ENCODE data around the gene HTRA3. TPM values are rescaled to one million over a fixed set of nuclear protein-coding genes. Genes with fewer than 3 reads are reported as not detected.

HTRA3 gene
- total and polyA plus RNA-seq, 2 experiments from 2014 or later: 6.9 to 15.7 TPM

GRCh38 chr4:8304827-8305695 is 35.5 kb downstream of the HTRA3 start:
- Histone ChIP-seq H3K27me3 (no peaks in the 10 kb centered on the region), H3K4me3 (no peak overlapping the region), H3K4me1 (ENCODE audit: low read depth) (no peaks in the 10 kb centered on the region), H3K36me3 (no peaks in the 10 kb centered on the region), H3K27ac (no peak overlapping the region), H3K9me3 (ENCODE audit: low read depth) (no peaks in the 10 kb centered on the region)
- TF ChIP-seq CTCF (IDR thresholded peaks at IDR 0.05; ENCODE audit: low read depth, low read length): no peak
- no peak for DNase-seq (ENCODE audit: low read depth in 1 of 2, low spot score in 1 of 2)

- Histone ChIP-seq H3K36me3 (no peaks in the 10 kb centered on the region), H3K27me3 (no peaks in the 10 kb centered on the region), H3K4me3 (no peak overlapping the region), H3K9me3 (ENCODE audit: low read depth) (no peaks in the 10 kb centered on the region), H3K4me1 (ENCODE audit: low read depth) (no peaks in the 10 kb centered on the region), H3K27ac (no peak overlapping the region)
- DNase-seq (ENCODE audit: low read depth in 1 of 2, low spot score in 1 of 2): no peak
- TF ChIP-seq CTCF (IDR thresholded peaks at IDR 0.05; ENCODE audit: low read depth, low read length): peak; percentile 5
Measured at GRCh38 chr4:8305851-8306471, 36.4 kb downstream of the HTRA3 start.

- H3K27me3 ChIP-seq: no peaks in the 10 kb centered on the region
- H3K27ac ChIP-seq: no peak overlapping the region
- no peaks in the 10 kb centered on the region for H3K4me1 ChIP-seq (ENCODE audit: low read depth)
- H3K4me3 ChIP-seq: no peak overlapping the region
- DNase-seq (ENCODE audit: low read depth in 1 of 2, low spot score in 1 of 2): peak in 1 of 2 donors; percentile 24
- no peaks in the 10 kb centered on the region for H3K9me3 ChIP-seq (ENCODE audit: low read depth)
- no peaks in the 10 kb centered on the region for H3K36me3 ChIP-seq
- no peak for TF ChIP-seq CTCF (IDR thresholded peaks at IDR 0.05; ENCODE audit: low read depth, low read length)
Measured at GRCh38 chr4:8306511-8307021, 37.0 kb downstream of the HTRA3 start.

- H3K4me1 ChIP-seq (ENCODE audit: low read depth): no peaks in the 10 kb centered on the region
- no peak overlapping the region for H3K4me3 ChIP-seq
- no peak for DNase-seq (ENCODE audit: low read depth in 1 of 2, low spot score in 1 of 2)
- no peaks in the 10 kb centered on the region for H3K36me3 ChIP-seq
- no peaks in the 10 kb centered on the region for H3K27me3 ChIP-seq
- no peak overlapping the region for H3K27ac ChIP-seq
- TF ChIP-seq CTCF (IDR thresholded peaks at IDR 0.05; ENCODE audit: low read depth, low read length): no peak
- H3K9me3 ChIP-seq (ENCODE audit: low read depth): no peaks in the 10 kb centered on the region
Measured at GRCh38 chr4:8307121-8307520, 37.6 kb downstream of the HTRA3 start.

GRCh38 chr4:8307714-8308113 is 38.2 kb downstream of the HTRA3 start:
- Histone ChIP-seq H3K9me3 (ENCODE audit: low read depth) (no peaks in the 10 kb centered on the region), H3K4me1 (ENCODE audit: low read depth) (no peaks in the 10 kb centered on the region), H3K4me3 (no peak overlapping the region), H3K27ac (no peak overlapping the region), H3K27me3 (no peaks in the 10 kb centered on the region), H3K36me3 (no peaks in the 10 kb centered on the region)
- no peak for DNase-seq (ENCODE audit: low read depth in 1 of 2, low spot score in 1 of 2)
- TF ChIP-seq CTCF (IDR thresholded peaks at IDR 0.05; ENCODE audit: low read depth, low read length): no peak

Data from cardiac muscle cell (in vitro differentiated cells and primary cell).